Activated CD4-positive, alpha-beta T cell treated with anti-CD3 and anti-CD28 coated beads for 24 hours (primary cell): Measurements from ENCODE around the gene CDKN1A.
"Not testable (repeated sequence)": the region's sequence is repeated elsewhere in the genome, so short reads cannot be mapped to it uniquely, and the experiment has no call there.

Experiments
- DNase-seq, 2 donors: peaks; one replicate each; pipeline ENCODE4 v3.0.0-alpha.2; 2020; ENCODE audit warnings: low read depth in 2 of 2

CDKN1A gene

DNA sequence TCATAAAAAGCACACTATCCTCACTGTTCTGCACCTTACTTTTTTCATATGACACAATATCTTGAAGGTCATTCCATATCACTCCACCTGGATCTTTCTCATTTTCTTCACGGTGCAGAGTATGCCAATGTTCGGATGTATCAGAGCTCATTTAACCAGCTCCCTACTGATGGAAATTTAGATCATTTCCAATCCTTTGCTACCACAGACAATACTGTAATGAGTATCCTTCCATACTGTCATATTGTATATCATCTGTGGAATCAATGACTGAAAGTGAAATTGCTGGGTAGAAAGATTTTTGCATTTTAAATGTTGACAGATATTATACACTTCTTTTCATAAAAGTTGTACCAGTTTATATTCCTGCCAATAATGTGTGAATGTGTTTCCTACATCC, 16.9 kb downstream of the CDKN1A start:
- DNase-seq = no peak

DNA sequence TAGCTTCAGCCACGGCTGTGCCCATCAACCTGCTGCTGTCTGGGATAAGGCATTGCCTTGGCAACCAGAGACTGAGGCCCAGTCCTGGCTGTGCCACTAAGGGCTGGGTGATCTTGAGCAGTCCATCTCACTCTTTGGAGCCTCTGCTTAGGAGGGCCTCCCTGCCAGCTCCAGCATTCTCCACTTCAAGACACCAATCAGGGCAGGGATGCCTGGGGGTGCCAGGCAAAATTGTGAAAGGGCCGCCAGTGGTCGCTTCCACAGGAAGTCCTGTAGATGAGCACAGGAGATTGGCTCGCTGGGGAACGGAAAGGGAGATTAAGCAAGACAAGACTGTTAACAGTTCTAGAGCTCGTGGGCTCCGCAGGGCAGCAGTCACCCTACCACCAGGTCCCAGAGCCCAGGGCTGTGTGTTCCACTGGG, 19.0 kb downstream of the CDKN1A start, which contains the start of gene RAB44:
RAB44 (plus strand) TSS at position 346 of the 423 bp plus-strand sequence. CDS start 6,410 bp downstream, outside the sequence.
- DNase-seq = no peak

GRCh38 chr6:36698196-36698595, 19.7 kb downstream of the CDKN1A start:
- DNase-seq = no peak

- DNase-seq = no peak
Observed at GRCh38 chr6:36698871-36699271, 20.4 kb downstream of the CDKN1A start.

DNA sequence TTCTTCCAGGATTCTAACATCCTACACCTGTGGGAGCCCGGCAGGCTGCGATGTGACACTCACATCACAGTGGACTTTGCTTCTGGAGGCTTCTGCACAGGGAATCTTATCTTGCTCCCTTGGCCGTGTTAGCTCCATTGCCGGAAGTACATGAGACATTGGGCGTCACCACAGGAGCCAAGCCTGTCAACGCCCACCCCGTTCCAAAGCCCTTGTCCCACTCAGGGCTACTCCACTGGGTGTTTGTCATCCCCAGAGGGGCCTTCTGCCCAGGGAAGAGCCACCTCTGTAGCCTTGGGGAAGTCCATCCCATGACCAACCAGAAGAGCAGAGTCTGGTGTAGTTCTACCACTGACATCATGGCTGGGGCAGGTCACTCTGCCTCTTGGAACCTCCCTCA, 20.8 kb downstream of the CDKN1A start:
- no peak for DNase-seq

DNA sequence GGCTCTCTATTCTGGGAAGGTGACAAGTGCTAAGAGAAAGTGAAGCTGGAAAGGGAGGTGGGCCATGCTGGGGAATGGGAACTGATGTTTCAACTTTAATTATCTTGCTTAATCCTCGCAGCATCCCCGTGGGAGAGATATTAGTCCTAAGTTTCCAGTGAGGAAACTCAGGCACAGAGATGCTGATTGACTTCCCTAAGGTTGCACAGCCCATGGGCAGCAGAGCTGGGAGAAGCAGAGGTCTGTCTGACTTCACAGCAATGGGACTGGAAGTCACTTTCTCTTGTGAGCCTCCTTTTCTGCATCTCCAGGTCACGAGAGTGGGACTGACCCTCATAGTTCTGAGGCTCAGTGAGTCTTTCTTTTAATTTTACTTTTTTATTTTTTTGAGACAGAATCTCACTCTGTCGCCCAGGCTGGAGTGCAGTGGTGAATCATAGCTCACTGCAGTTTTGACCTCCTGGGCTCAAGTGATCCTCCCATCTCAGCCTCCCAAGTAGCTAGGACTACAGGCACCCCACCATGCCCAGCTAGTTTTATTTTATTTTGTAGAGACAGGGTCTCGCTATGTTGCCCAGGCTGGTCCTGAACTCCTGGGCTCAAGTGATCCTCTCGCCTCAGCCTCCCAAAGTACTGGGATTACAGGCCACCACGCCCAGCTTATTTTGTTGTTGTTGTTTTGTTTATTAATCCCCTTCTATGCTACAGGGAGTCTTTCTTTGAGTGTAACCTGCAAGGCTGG, 21.7 kb downstream of the CDKN1A start:
- DNase-seq = no peak

DNA sequence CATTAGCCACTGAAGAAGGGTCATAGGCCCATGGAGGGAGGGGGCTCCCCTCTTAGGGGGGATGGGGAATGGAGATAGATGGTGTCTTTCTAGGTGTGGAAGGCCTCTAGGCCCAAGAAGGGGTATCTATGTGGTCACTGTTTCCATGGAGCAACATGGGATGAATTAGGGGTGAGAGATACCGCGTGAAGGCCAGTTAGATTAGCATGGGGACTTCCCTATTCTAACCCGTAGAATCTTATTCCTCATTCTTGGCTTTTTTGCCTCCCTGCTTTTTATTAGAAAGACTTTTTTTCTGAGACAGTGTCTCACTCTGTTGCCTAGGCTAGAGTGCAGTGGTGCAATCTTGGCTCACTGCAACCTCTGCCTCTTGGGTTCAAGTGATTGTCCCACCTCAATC, 22.3 kb downstream of the CDKN1A start:
- DNase-seq = no peak

GRCh38 chr6:36701401-36701991, 23.0 kb downstream of the CDKN1A start:
- DNase-seq = no peak

DNA sequence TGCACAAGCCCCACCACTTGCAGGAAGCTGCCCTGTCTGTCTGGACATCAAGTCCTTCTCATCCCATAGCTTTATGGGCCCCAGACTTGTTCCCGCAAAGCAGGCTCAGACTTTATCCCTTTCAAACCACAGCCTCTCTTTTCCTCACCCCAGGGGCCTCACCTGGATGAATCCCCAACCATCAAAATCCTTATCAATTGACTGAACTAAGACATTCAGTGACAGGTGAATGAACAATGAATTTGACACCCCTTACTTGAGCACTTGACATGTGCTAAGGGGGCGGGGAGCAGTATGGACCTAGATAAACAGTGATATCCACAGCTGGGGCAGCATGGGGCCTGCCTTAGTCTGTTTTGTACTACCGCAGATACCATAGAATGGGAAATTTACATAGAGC, 24.1 kb downstream of the CDKN1A start:
- DNase-seq = no peak

DNA sequence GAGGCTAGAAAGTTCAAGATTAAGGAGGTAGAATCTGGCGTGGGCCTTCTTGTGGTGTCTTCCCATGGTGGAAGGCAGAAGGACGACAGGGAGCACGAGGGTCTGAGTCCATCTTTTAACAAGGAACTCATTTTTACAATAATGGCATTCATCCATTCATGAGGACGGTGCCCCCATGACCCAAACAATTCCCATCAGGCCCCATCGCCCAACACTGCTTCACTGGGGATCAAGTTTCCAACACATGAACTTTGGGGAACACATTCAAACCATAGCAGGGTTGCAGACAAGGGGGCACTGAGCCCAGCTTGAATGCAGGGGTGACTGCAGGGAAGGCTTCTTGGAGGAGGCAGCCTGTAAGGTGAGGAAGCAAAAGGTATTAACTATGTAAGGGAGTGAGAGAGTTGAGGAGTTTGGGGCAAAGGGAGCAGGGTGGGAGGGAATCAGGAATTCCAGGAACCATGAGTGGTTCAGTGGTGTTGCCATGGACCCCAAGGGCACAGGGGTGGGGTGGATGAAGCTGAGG, 24.6 kb downstream of the CDKN1A start:
- no peak for DNase-seq

DNA sequence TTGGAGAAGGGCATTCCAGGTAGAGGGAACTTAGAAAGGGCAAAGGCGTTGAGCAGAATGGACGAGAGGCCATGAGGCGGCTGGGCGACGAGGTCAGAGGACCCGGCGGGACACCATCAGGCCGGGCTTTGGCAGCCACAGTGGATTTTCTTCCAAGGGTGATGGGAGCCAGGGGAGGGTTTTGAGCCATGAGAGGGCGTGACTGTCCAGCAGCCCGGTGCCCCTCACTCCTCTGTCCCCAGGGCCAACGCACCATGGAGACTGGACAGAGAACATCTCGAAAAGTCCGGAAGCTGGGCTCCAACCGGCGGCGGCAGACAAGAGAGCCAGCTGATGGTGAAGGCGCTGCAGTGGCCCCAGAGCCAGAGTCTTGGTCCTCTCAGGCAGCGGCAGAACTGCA, 25.5 kb downstream of the CDKN1A start:
- no peak for DNase-seq

DNA sequence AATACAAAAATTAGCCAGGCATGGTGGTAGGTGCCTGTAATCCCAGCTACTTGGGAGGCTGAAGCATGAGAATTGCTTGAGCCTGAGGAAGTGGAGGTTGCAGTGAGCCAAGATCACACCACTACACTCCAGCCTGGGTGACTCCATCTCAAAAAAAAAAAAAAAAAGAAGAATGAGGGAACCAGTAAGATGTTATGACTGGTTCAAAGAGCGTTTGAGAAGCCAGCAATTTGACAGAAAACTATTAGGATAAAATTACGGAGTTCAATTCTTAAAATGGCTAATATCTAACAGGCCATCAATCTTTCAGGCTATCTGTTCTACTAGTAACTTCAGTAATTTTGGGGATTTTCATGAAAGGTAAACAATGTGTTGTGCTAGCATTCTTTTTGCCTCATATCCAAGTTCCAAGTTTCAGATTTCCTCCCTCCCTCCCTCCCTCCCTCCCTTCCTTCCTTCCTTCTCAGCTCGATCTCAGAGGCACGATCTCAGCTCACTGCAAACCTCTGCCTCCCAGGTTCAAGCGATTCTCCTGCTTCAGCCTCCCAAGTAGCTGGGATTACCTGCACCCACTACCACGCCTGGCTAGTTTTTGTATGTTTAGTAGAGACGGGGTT, 26.6 kb downstream of the CDKN1A start:
- DNase-seq = not testable (repeated sequence)

GRCh38 chr6:36706339-36706738, 27.8 kb downstream of the CDKN1A start:
- no peak for DNase-seq

- DNase-seq = no peak
Observed at GRCh38 chr6:36712816-36713215, 34.3 kb downstream of the CDKN1A start.

GRCh38 chr6:36713846-36714245, 35.3 kb downstream of the CDKN1A start:
- no peak for DNase-seq

- DNase-seq = no peak
Observed at GRCh38 chr6:36714511-36714910, 36.0 kb downstream of the CDKN1A start.

DNA sequence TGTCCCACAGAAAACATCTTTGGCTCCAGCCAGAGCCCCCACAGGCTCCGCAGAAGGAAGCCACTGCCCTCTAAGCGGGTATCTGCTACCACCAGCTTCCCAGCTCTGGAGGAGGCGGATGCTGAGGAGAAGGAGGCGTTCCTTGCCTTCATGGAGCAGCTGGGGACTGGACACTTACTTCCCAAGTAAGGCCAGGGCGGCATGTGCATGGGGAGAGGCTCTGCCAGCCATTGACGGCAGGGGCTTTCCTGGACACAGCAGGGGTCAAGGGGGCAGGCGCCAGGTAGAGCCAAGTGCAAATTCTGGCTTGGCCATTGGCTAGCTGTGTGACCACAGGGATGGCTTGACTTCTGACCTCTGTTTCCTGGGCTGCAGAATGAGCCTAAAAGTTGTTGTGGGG, 37.0 kb downstream of the CDKN1A start:
- DNase-seq = no peak

GRCh38 chr6:36716476-36717093, 38.1 kb downstream of the CDKN1A start:
- no peak for DNase-seq

DNA sequence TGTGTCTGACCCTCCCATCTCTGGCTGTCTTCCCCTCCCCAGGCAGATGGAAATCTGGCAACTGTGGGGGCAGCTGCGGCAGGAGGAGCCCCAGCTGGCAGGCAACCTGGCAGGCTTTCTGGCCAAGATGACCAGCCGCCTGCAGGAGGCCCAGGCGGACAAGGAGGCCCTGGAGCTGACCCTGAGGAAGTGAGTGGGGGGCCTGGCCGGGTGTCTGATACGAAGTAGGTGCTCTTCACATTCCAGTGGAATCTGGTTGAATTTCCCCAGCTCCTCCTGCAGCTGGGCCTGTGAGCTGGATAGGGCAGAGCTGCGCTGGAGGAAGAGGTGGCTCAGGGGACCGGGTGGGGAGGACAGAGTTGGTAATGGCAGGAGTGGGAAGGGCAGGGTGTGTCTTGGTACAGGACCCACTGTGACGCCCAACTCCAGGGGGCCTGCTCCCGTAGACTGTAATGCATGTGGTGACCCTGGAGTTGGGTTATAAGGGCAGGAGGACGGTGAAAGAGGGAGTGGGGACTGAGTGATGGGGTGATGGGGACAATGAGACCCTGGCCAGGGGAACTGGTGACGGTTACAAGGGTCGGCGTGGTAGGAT, 38.8 kb downstream of the CDKN1A start:
- no peak for DNase-seq

DNA sequence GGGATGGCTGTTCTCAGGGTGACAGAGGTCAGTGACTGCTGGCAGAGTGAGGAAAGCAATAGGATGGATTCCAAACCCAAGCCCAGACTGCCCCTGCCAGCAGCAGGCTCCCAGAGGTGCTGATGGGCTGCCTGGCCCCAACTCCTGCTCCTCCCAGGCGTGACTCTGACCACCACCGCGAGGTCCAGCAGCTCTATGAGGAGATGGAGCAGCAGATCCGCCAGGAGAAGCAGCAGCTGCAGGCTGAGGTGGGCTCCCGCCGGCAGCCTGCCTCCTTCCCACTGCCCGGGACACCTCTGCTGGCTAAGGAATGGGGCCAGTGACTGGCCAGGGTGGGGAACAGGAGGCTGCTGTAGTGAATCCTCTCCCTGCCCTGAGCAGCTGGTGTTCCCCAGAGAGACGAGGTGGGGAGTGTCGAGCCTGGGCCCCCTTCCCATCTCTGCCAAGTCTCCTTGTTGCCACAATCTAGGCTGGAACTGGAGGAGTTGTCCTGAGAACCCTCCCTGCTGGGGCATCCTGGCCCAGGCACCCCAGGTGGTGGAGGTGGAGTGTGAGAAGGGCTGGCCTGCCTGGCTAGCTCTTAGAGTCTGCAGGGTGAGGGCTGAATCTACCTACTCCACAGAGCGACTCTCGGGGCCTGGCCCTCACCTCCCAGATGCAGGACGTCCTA, 39.5 kb downstream of the CDKN1A start:
- no peak for DNase-seq

DNA sequence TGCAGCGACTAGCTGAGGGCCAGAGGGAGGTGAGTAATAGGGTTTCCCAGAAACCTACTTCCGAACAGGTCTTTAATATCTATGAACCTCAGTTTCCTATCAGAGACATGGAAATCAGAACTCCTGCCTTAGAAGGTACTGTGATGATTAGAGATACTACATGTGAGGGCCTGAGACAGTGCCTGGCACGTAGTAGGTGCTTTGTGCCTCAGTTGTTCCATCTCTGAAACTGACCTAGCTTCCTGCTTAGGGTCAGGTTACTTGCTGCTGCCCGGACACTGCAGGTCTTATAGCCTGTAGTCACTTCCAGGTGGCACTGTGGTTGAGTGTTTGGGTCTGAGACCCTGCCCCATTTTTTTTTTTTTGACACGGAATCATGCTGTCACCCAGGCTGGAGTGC, 40.0 kb downstream of the CDKN1A start:
- DNase-seq = no peak
